Epithelial cell of proximal tubule (primary cell): ENCODE measurements around the gene PMEL. TPM values are rescaled to one million over a fixed set of nuclear protein-coding genes. Genes with fewer than 3 reads are reported as not detected.
A peak's percentile ranks its signal among the peaks of the same experiment; 100 is the strongest.

Source experiments
- DNase-seq: peaks from one replicate; pipeline ENCODE4 v3.0.0-alpha.2; 2011; ENCODE audit warnings: low read depth
- H3K4me3 ChIP-seq: 2 replicates; pipeline ENCODE4 v1.5.1; 2011; ENCODE audit warnings: low read depth, mild to moderate bottlenecking, low read length
- total RNA-seq: library from RNA; depleted of rRNA; stranded (reverse); fragments of >200 nt; gene quantifications from 2 replicates; pipeline ENCODE4 v1.2.3, GENCODE V29; 2015
- TF ChIP-seq, protein P1 (sequence below): conservative IDR thresholded peaks from 2 replicates; pipeline ENCODE4 v1.5.1; 2012; ENCODE audit warnings: low read depth, mild to moderate bottlenecking, low read length

The PMEL gene
- total RNA-seq, 1 donor from 2014 or later = 3.7 TPM

DNA sequence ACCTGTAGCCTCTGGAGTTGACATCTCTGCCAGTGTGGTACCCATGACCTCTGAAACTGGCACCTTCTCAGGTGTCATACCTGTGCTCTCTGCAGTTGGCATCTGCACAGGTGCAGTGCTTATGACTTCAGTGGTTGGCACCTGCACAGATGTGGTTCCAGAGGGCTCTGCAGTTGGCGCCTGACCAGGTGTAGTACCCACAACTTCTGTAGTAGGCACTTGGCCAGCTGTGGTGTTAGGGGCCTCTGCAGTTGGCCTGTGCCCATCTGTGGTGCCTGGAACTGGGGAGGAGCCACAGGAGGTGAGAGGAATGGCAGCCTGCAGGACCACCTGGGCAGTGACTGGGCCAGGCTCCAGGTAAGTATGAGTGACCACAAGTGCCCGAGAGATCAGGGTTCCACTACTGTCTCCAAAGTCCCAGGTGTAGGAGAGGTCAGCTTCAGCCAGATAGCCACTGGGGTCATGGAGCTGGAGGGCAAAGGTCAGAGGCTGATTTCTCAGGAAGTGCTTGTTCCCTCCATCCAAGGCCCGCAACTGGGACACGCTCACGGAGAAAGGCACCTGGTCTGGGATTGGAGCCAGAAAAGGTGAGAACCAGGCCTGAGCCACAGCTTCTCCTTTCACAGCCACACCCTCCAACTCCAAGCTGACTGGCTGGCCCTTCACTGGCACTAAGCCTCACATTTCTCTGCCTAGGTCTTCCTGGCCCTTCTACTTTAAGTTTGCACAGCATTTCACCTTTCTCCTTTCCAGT is 8.6 kb downstream of the PMEL start:
- H3K4me3 ChIP-seq = no peak overlapping the region
- TF ChIP-seq, protein P1, sequence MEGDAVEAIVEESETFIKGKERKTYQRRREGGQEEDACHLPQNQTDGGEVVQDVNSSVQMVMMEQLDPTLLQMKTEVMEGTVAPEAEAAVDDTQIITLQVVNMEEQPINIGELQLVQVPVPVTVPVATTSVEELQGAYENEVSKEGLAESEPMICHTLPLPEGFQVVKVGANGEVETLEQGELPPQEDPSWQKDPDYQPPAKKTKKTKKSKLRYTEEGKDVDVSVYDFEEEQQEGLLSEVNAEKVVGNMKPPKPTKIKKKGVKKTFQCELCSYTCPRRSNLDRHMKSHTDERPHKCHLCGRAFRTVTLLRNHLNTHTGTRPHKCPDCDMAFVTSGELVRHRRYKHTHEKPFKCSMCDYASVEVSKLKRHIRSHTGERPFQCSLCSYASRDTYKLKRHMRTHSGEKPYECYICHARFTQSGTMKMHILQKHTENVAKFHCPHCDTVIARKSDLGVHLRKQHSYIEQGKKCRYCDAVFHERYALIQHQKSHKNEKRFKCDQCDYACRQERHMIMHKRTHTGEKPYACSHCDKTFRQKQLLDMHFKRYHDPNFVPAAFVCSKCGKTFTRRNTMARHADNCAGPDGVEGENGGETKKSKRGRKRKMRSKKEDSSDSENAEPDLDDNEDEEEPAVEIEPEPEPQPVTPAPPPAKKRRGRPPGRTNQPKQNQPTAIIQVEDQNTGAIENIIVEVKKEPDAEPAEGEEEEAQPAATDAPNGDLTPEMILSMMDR = no peak
- DNase-seq = no peak

DNA sequence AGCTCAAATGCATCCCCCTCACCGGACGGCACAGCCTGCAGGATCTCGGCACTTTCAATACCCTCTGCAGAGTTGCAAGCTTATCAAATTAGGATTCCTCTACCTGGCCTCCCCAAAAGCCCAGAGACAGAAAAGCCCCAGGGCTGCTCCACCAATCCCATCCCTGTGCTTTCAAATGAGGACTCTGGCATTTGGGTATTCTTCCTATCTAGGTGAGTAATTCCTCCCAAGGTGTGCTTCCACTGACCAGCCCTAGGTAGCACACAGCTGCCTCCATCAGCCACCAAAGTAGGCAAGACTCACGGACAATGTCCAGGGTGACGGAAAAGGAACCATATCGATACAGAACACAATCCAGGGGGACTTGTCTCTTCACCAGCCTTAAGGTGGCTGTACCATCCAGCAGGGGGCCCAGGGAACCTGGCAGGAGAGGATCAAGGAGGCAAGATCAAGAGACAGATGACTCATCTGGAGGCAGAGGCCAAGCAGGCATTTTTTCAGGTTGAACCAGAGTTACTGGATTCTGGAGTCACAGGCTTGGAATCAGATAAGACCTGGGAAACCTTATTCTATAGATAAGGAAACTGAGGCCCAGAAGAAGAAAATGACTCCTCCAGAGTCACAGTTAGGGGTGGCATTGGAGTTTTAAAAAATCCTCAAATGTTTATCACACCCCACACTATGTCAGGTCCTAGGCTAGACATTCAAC is 9.9 kb downstream of the PMEL start:
- DNase-seq = peak; percentile 44
- no peak overlapping the region for H3K4me3 ChIP-seq
- TF ChIP-seq, protein P1 = peak; percentile 87

DNA sequence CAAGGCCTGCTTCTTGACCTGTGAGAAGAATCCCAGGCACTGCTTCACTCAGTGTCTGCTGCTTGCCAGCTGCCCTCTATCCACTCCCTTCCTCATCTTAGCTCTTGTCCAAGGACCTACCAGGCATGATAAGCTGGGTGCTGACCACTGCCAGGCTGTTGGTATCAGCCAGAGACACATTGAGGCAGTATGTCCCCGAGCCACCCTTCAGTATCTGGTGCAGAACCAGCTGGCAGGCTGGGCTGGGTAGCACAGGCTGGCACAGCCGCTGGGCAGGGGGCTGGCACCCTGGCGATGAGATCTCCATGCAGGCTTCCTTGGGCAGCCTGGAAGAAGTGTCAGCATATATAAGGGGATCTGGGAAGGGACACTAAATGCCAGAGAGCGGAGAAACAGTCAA is 10.5 kb downstream of the PMEL start:
- no peak overlapping the region for H3K4me3 ChIP-seq
- TF ChIP-seq, protein P1 = no peak
- DNase-seq = no peak

DNA sequence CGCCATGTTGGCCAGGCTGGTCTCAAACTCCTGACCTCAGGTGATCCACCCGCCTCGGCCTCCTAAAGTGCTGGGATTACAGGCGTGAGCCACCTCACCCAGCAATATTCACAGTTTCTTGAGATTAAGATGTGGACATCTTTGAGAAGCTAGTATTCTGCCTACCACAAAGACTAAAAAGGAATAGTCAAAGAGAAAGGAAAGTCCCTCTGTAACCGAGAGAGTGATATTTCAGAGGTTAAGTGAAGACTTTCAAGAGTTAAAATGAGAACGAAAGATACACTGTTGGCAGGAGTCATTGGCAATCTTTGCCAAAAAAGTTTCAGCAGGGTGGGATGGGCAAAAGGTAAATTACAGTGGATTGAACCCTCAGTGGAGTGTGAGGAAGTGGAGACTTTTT is 19.3 kb downstream of the PMEL start:
- H3K4me3 ChIP-seq = no peak overlapping the region
- TF ChIP-seq, protein P1 = no peak
- no peak for DNase-seq

DNA sequence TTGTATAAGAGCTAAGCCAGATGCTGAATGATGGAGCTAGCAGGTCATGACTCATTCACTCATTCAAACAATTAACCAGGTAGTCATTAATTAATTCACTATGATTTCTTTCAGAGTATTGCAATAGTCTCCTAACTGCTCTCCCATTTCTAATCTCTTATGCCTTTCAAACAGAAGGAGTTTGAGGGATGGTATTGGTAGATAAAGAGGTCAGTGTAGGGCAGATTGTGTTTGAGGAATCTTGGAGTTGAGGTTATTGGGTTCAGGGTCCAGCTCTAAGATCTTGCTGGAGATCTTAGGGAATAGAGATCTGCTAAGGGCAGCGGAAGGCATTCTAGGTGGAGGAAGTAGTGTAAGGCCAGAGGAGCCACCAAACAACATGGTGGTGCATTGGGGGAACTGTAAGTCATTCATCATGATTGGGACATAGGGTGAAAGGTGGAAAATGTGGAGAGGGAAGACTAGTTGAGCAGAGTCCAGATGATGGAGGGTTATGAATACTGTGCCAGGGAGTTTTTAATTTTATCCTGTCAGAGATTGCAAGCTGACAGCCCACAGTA is 23.2 kb downstream of the PMEL start:
- no peak overlapping the region for H3K4me3 ChIP-seq
- TF ChIP-seq, protein P1 = no peak
- no peak for DNase-seq

DNA sequence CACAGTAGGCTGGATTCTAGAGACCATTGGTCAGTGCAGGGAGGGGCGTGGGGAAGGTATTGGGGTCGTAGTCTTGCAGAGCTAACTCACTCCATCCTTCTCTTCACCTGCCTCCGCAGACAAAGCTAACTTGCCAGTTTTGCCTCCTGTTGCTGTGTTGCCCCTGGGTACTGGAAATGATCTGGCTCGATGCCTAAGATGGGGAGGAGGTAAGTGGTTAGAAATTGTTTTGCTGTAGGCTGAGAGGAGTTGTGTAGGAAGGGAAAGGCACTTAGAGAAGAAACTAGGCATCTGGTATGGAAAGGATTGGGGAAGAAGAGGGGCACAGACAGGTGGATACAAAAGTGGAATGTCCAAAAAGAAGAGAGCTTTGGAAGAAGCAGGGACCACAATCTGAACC is 23.8 kb downstream of the PMEL start:
- DNase-seq = no peak
- H3K4me3 ChIP-seq = no peak overlapping the region
- TF ChIP-seq, protein P1 = no peak
